ENCODE measurements around the gene PPP2R5E.
A peak's percentile ranks its signal among the peaks of the same experiment; 100 is the strongest.

PPP2R5E gene

DNA sequence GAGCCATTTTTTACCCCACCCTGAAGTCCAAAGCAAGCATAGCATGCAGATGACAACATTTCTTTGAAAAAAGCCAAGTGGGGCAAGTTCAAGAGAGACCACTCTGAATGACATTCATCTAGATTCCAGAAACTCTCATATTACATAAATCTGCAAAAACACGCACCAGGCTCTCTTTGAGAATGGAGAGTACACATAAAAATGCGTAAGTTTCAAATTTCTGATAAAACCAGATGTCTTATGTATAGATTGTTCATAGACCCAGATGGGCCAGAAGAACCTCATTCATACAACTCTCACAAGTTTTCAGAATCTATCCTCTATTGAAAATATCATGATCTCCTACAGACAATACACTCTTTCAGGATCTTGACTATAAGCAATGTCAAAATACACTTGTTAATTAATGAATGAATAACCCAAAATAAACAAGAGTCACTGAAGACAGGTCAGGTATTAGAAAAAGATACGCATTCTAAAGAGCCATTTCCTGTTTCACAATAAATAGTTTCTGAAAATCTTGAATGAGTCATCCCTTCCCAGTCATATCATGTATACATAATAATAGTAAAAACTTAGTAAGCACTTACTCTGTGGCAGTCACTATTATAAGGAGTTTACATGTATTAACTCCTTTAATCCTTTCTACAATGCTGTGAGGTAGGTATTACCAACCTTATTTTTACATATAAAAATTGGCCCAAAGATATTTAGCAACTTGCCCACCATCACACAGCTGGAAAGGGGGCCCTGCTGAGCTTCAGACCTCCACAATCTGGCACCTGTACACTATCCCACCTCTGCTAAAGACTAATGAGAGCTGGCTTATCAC lies 72.0 kb downstream of the PPP2R5E start:
- DNase-seq (ENCODE audit: low read depth): peak; percentile 35

DNA sequence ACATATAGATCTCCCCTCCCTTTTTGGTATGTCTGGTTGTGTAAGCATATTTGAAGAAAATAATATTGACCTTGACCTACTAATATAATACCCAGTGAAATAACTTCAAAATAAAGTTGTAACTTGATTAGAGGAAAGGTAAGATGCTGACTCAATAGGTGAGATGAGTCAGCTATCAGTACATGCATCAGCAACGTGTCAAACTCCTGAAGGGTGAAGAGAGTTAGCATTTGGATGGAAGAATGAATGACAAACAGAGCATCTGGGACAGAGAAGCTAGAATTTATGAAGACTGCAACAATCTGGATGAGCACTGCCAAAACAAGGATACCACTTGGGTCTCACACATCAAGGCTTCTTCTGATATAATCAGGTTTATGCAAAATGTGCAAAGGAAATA lies 74.9 kb downstream of the PPP2R5E start:
- no peak for DNase-seq (ENCODE audit: low read depth)

DNA sequence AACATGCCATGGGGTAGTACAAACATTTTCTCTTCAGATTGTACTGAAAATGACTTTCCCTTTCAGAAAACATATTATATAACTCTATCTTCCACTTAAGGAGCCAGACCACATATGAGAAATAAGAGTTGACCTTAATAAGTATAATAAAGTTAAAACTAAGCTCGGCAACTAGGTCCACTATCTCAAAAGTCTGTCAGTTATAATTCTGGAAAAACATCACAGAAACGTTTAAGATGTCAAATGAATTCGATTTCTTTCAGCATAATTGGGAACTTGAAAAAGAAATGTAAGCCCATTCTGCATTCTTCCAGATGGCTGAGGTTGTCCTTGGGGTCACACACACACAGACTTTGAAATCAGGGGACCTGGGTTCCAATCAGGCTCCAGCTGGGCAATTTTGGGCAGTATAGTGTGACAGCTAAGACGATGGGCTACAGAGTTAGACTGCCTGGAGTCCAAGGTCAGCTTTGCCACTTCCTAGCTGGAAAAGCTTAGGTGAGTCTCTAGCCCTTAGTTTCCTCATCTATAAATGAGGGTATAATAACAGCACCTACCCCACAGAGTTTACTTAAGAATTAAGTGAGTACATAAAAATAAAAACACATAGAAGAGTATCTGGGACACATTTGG lies 75.6 kb downstream of the PPP2R5E start:
- no peak for DNase-seq (ENCODE audit: low read depth)

DNA sequence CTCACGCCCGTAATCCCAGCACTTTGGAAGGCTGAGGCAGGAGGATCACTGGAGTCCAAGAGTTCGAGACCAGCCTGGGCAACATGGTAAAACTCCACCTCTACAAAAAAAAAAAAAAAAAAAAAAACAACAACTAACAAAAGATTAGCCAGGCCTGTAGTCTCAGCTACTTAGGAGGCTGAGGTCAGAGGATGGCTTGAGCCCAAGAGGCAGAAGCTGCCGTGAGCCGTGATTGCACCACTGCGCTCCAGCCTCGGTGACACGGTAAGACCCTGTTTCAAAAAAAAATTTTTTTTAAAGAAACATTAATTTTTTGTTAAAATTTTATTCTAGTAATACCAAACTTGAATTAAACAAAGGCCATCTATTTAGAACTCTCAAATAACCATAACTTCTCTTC lies 77.8 kb downstream of the PPP2R5E start:
- DNase-seq (ENCODE audit: low read depth): no peak

DNA sequence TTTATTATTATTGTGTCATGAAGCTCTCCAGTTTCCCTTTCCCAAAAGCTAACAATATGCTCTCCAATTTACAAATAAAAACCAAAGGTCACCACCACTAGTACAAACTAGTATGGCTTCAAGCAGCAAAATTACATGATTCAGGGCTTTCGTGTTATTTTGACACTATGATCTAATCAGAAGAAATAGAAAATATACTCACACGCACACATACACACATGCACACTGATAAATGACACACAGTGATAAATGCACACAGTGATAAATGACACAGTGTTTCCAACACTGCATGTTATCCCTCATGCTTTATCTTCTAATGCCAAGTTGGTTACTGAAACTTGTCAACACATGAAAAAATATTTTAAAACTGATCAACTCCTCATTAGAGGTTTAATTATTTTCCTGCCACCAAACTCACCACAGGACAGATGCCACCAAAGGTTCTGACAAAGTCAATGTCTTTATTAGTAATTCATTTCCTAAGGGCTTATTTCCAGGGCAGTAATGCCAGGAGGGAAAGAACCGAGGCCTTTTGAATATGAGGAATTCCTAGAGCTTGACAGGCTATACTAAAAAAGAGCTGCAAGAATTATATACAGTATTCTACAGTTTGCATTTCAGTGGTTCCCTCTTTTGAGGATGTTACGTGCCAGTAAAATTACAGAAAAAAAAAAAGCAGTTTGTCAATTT lies 82.4 kb downstream of the PPP2R5E start:
- DNase-seq (ENCODE audit: low read depth): no peak

DNA sequence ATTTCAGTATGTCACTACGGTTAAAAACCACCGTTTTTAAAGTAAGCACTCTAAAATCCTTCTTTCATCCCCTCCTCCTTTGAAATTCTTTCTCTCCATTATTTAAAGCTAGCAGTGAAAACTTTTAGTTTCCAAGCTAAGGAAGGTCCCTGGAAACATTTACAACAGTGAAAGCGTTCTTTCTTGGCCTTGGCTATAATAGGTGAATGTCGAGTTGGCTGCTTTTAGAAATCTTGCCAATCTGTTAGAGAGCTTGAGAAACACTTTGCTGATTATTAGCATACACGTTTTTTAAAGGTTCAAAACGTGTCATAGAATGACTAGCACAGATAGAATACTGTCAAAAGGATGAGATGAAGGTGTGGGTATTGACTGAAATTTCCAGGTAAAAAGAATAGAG lies 83.4 kb downstream of the PPP2R5E start:
- DNase-seq (ENCODE audit: low read depth): no peak

DNA sequence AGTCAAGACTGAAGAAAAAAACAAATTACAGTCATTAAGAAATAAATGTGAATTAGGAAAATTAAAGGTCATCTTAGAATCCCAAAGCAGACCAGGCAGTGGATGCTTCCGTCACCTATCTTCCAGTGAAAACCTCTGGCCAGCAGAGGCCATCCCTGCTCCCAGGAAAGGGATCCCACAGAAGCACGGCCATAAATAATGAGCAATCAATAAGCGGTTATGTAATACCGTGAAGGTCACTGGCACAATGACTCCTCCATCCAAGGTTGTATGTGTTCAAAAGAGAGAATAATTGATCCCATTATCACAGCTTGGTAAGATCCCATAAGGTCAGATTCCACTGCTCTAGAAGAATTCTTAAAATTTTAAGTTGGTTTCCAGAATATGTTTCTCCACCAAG lies 85.7 kb downstream of the PPP2R5E start:
- no peak for DNase-seq (ENCODE audit: low read depth)

DNA sequence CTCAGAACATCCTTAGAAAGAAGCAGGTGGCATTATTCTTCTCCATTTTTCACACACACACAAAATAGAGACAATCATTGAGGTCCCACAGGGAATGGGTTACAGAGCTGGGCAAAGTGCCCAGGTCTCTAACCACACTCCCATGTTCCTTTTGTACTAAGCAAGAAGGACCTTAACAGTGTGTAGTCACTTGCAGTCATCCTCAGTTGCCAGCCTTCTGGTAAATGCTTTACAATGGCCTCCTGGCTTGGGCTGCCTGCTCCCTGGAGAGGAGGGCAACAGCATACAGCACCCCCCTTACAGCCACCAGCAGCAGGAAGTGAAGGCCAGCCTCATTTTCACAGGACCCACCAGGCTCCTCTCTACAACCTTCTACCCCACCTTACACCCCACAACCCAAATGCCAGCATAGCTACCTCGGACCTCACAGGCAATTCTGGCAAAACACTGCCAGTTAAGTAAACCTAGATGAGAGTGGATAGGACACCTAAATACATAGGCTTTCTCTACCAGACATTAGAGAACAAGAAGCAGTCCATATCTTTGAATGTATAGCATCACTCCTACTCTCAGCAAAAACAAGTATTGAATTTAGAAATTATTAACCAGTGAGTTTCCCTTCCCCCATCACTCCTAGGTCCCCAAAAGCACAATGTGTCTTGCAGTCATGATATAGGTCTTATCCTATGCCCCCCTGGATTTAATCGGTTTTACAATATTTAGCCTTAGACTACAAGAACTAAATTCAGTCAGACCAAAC lies 88.1 kb downstream of the PPP2R5E start:
- no peak for DNase-seq (ENCODE audit: low read depth)

DNA sequence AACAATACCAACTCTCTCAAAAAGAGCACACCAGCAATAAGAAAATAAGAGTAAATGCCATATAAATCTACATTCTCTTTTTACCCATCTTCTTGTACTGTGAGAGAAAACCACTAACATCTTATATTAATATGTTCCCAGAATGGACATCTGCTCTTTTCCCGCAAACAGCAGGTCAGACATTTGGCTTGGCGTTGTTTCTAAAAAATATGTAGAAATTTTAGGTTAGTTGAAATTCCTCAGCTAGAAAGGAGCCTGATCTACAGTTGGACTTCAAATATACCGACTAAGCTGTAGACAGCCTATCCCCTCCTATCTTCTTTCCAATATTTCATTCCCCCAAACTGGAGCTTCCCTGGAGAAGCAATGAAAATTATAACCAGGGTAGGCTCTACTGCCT lies 88.7 kb downstream of the PPP2R5E start:
- no peak for DNase-seq (ENCODE audit: low read depth)

DNA sequence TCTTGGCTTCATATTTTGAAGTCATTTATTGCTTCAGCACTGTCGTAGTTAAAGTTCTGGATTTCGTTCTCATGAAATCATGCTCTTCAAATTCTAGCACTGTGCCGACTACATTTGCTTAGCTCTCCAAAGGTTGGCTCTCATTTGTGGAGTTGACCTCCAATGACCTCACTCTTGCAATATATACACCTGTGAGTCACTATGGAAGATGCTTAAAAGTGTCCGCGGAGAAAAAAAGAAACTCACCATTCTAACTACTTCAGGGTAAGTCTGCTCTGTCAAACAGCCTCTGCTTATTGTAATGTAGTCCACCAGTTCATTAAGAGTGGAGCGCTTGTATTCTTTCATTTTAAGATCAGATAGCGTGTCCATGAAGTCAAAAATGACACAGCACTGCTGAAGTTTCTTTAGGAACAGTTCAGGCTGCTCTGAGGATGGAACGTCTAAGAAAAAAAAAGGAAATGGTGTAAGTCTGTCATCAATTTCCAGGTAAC lies 89.7 kb downstream of the PPP2R5E start:
- DNase-seq (ENCODE audit: low read depth): no peak

DNA sequence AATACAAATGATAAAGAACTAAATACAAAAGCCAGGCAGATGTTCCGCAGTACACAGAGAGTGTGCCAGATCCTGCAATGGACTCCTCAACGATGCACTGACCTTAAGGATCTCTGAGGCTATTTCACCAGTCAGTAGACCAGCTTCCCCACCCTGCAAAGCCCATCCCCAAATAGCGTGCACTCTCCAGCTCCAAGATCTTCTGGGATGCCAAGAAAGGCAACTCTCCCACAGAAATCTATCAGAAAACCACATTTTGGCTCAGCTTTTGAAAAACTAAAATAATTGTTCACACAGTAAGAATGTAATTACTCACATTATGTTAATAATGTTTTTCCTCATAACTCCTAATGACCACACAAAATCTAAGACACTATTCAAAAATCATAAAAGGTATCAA lies 90.4 kb downstream of the PPP2R5E start:
- no peak for DNase-seq (ENCODE audit: low read depth)

DNA sequence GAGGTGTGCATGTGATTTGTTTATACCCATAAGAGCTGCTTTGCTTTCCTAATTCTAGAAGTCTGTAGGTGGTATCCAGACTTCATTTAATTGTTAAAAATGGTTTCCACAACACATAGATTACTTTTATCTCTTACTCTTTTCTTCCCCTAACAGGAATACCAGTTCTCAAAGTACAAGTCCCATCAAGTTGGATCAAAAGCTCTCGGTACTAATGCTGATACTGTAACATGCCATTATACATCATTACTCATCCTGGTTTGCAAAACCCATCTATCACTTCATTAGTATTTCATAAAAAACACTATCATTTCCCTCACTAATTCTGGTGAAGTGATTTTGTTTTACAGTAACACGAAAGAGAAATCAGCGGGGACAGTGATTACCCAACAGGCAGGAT lies 94.3 kb downstream of the PPP2R5E start:
- no peak for DNase-seq (ENCODE audit: low read depth)

DNA sequence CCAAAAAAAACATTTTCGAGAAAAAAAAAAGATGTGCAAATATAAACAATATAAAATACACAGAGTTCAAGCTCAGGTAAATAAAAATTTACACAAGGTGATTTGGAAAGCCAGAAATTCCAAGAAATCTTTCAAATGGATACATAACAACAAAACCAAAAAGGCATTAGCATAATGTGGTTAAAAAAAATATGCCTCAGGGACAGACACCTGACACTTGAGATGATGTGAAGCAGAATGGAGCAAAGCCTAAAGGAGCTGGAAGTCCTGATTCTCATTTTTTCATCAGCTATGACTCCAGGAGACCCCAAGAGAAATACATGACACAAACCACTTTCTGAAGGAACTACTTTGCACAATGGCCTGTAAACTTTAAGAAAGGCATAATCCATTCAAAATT lies 98.6 kb downstream of the PPP2R5E start:
- DNase-seq (ENCODE audit: low read depth): no peak

DNA sequence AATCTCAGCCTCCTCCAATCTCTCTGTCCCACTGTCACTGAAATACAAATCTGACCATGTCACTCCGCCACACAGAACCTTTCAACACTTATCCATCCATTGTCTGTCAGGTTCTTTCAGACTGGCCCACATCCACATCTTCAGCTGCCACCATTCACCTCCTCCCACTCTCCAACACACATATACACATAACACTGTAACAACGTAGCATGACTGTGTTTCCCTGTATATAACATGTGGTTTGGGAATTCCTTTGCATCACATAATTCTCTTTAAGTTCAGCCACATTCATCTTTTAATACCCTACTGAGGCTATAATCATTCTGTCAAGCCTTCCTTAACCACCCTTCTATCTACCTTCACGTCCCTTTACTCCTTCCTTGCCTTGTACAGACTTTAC lies 99.2 kb downstream of the PPP2R5E start:
- DNase-seq (ENCODE audit: low read depth): no peak

DNA sequence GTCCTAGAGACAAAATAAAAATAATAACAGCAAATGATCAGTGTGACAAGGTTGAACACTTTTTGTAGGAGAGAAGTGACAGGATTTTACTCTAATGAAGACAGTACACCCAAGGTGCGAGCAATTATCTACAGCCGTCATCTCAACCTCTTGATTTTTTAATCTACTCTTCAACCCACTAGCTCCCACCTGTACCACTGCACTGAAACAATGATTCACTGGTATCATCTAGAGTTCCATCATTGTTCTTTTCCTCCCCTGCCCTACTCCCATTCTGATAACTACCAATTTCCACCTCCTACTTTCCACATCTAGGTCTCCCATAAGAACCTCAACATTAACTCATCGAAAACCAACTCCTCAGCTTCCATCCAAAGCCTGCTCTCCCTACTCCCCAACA lies 99.8 kb downstream of the PPP2R5E start:
- DNase-seq (ENCODE audit: low read depth): no peak

DNA sequence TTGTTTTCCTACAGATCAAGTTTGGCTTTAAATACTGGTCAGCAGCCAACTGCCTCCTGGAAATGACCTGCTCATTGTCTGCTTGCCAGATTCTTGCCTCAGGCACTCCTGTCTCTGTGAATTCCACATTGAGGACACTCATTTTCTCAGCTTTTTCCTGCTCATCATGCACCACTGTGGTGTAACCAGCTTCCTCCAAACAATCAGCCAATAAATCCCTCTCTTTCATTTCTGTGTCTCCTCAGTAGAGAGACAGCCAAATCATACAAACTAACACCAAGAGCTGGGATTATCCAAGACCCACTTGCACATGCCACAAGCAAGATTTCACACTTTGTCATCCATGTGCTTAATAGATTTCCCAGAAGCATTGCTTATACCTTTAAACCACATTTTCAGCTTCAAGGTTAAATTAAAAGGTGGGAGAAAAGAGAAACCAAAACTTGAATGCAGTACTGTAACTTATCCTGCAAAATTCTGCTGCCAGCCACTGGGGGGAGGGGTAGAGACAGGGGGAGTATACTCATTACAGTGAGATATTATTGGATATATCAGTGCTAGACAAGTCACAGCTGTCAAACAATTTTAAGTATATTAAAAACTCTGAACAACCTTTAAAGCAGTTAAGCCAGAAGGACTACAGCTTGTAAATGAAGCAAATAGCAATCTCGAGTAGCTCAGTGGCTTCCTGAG lies 105.0 kb downstream of the PPP2R5E start:
- peak; percentile 94 for DNase-seq (ENCODE audit: low read depth)

DNA sequence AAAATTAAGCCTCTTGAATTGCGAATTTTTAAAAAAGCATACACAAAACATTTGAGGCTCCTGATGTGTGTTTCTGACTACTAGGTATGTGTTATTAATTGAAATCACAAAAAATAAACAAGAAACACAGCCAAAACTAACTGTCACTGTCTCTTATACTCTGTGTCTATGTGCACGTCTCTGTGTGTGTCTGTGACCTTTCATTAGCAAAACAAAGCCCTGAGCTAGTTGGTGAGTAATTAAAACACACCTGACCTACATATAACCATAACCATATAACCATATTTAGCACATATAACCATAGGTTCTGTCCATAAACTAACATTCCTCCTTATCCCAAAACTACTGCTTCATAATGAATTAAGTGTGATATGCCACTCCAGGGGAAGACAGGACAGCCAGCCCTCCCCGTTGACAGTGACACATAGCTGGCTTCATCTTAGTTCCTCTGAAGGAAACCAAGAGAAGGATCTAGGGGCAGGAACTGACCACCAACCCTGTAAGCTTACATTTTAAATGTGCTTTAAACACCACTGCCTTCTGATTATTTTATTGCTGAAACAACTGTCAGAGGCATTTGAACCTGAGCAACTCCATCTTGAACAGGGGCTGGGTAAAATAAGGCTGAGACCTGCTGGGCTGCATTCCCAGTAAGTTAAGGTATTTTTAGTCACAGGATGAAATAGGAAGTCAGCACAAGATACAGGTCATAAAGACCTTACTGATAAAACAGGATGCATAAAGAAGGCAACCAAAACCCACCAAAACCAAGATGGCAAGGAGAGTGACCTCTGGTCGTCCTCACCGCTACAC lies 106.7 kb downstream of the PPP2R5E start:
- DNase-seq (ENCODE audit: low read depth): no peak

DNA sequence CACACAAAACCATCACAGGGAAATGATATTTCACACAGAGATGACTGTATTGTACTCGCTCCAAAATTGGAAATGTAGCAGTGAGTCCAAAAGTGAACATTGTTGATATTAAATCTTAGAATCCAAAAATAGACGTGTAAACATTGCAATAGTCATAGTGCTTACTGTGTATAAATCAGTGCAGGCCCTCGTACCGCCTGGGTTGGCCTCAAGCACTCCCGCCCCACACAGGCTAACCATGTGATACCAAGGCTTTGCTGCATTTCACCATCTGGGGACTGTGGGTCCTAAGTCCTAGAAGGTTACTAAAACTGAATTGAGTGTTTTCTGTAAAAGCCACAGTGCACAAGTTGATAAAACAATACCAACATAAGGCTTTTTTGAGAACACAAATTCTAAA lies 107.3 kb downstream of the PPP2R5E start:
- DNase-seq (ENCODE audit: low read depth): peak; percentile 83

DNA sequence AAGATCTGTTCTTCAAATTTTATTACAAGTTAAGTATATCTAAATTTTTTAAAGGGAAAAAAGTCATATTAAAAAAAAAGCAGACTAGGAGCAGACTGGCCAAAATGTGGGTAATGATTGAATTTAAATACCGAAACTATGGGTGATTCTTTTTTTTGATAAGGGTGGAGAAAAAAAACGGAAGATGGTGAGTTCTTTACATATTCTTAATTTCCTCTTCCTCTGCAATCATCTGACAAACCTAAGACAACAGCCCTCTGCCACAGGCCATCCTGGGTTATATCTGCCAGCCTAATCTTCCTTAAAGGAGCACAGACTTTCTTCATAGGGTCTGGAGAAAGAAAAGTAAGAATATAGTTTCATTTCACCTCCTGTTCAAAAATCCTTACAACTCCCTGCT lies 108.0 kb downstream of the PPP2R5E start:
- DNase-seq (ENCODE audit: low read depth): no peak

DNA sequence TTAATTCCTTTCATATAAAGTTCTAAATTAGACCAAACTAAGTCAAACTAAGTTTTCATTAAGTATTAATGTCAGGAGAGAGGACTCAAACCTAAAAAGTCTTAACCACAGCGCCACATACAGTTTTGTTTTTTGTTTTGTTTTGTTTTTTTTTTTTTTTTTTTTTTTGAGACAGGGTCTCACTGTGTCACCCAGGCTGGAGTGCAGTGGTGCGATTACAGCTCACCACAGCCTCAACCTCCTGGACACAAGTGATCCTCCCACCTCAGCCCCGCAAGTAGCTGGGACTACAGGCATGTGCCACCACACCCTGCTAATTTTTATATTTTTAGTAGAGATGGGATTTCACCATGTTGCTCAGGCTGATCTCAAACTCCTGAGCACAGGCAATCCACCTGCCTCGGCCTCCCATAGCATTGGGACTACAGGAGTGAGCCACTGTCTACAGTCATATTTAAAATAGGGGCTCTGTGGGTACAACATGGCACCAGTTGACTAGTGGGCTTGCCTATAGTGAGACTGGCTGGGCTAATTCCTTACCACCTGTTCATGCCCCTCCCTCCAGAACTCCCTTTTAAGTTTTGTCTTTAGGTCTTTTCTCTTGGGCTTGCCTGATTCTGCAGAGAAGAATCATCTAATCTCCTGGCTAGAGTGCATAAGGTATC lies 110.2 kb downstream of the PPP2R5E start:
- no peak for DNase-seq (ENCODE audit: low read depth)

All from fibroblast of the conjunctiva (primary cell).